ENCODE measurements around the gene FERMT2. TPM values are rescaled to one million over a fixed set of nuclear protein-coding genes. Genes with fewer than 3 reads are reported as not detected.

The FERMT2 gene
- total and polyA plus RNA-seq, 9 of the 15 experiments (the other 6 are each of a cell fraction or from before 2014, with no cell fraction given), result 0.10 to 1.3 (median 0.40) TPM

DNA sequence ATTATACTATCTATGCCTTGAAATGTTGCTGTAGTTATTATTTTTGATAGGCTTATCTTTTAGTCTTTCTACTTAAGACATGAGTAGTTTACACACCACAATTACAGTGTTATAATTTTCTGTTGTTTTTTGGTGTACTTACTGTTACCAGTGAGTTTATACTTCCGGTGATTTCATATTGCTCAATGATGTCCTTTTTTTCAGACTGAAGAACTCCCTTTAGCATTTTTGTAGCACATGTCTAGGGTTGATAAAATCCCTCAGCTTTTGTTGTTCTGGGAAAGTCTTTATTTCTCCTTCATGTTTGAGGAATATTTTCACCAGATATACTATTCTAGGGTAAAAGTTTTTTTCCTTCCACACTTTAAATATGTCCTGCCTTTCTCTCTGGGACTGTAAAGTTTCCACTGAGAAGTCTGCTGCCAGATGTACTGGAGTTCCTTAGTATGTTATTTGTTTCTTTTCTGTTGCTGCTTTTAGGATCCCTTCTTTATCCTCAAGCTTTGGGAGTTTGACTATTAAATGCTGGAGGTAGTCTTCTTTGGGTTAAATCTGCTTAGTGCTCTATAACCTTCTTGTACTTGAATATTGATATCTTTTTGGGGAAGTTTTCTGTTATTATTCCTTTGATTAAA, 41.5 kb upstream of the FERMT2 start:
- no peak overlapping the region for H3K9ac ChIP-seq (ENCODE audit: insufficient read depth in 1 of 2, low read depth in 2 of 2, low read length in 2 of 2)
- in situ Hi-C loops (cut with MboI) (no loop called here), intact Hi-C loops (cut with micrococcal nuclease) (no loop called here)
- BruUV-seq (replicated peaks), result no TSS peak
- no peaks in the 10 kb centered on the region for H3K9me3 ChIP-seq (replicated peaks; ENCODE audit: control insufficient read depth, insufficient read depth, low read depth, low read length)
- no peak overlapping the region for H3K4me2 ChIP-seq (ENCODE audit: insufficient read depth, low read length)
- no peak overlapping the region for H2AFZ ChIP-seq (ENCODE audit: low read depth, low read length)
- H3K9me1 ChIP-seq (ENCODE audit: control insufficient read depth, insufficient read depth, low read length), result no peaks in the 10 kb centered on the region
- TF ChIP-seq, protein P1, sequence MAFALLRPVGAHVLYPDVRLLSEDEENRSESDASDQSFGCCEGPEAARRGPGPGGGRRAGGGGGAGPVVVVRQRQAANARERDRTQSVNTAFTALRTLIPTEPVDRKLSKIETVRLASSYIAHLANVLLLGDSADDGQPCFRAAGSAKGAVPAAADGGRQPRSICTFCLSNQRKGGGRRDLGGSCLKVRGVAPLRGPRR (CRISPR knock-in tag; IDR thresholded peaks at IDR 0.05), result no peak
- no peak for TF ChIP-seq SLC30A9 (CRISPR knock-in tag; IDR thresholded peaks at IDR 0.05)
- no peak for TF ChIP-seq ARNT (IDR thresholded peaks at IDR 0.05)
- no peak for TF ChIP-seq WHSC1 (IDR thresholded peaks at IDR 0.05; ENCODE audit: low read length)
- POLR2A ChIA-PET, result no interaction called here
- WGBS (ENCODE audit: insufficient coverage, low coverage, missing lambda C conversion rate), result 0% methylated on average over 1 of the region's 1 CpG
- FAIRE-seq (no peak), ATAC-seq (no peak), DNase-seq (ENCODE audit: extremely low read depth in 1 of 4, low spot score in 3 of 4) (no peak)
- no peaks in the 10 kb centered on the region for H4K20me1 ChIP-seq (replicated peaks; ENCODE audit: control insufficient read depth, insufficient read depth, low read length)
- no peak overlapping the region for H3K4me3 ChIP-seq
- no peaks in the 10 kb centered on the region for H3K4me1 ChIP-seq (replicated peaks in 1 of 2; ENCODE audit: control insufficient read depth in 2 of 2, insufficient read depth in 2 of 2, low read length in 2 of 2)
- no peaks in the 10 kb centered on the region for H3K36me3 ChIP-seq (ENCODE audit: control insufficient read depth, insufficient read depth, low read length)
- no peaks in the 10 kb centered on the region for H3K79me2 ChIP-seq (ENCODE audit: control insufficient read depth, insufficient read depth, low read length)
- CTCF ChIA-PET (ENCODE audit: low intra/inter-chr PET ratio), result no interaction called here
- no peak overlapping the region for H3K27ac ChIP-seq (ENCODE audit: extremely low read depth, low read depth, low read length)
- H3K27me3 ChIP-seq (ENCODE audit: control insufficient read depth in 2 of 2, insufficient read depth in 2 of 2, low read length in 2 of 2), result no peaks in the 10 kb centered on the region

DNA sequence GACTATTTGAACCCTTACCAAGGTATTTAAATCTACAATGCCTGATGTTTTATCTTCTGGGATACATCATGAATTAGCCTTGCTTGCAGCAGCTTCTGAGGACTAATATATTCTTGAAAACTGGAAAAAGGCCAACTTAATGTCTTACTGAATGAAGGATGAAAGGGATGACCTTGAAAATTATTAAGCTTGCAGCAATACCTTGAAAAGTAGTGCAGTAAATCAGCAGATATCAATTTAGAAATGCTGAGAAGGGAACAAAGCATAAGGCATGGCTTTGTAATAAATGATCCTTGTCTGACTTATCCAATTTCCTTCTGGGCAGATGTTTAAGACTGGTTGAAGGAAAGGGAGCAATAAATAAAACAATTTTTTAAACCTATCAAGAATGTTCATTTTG, 37.3 kb upstream of the FERMT2 start:
- H3K4me1 ChIP-seq (replicated peaks in 1 of 2; ENCODE audit: control insufficient read depth in 2 of 2, insufficient read depth in 2 of 2, low read length in 2 of 2), result no peaks in the 10 kb centered on the region
- DNase-seq (ENCODE audit: extremely low read depth in 1 of 4, low spot score in 3 of 4), result no peak
- H3K4me3 ChIP-seq, result no peak overlapping the region
- no peak overlapping the region for H2AFZ ChIP-seq (ENCODE audit: low read depth, low read length)
- no peaks in the 10 kb centered on the region for H3K36me3 ChIP-seq (ENCODE audit: control insufficient read depth, insufficient read depth, low read length)
- H3K9ac ChIP-seq (ENCODE audit: insufficient read depth in 1 of 2, low read depth in 2 of 2, low read length in 2 of 2), result no peak overlapping the region
- ChIA-PET POLR2A (no interaction called here), CTCF (ENCODE audit: low intra/inter-chr PET ratio) (no interaction called here)
- H3K79me2 ChIP-seq (ENCODE audit: control insufficient read depth, insufficient read depth, low read length), result no peaks in the 10 kb centered on the region
- in situ Hi-C loops (cut with MboI), result no loop called here
- intact Hi-C loops (cut with micrococcal nuclease), result no loop called here
- BruUV-seq (replicated peaks), result no TSS peak
- no peak for FAIRE-seq
- no peaks in the 10 kb centered on the region for H3K27me3 ChIP-seq (ENCODE audit: control insufficient read depth in 2 of 2, insufficient read depth in 2 of 2, low read length in 2 of 2)
- H3K4me2 ChIP-seq (ENCODE audit: insufficient read depth, low read length), result no peak overlapping the region
- H3K9me3 ChIP-seq (replicated peaks; ENCODE audit: control insufficient read depth, insufficient read depth, low read depth, low read length), result no peaks in the 10 kb centered on the region
- no peaks in the 10 kb centered on the region for H4K20me1 ChIP-seq (replicated peaks; ENCODE audit: control insufficient read depth, insufficient read depth, low read length)
- H3K9me1 ChIP-seq (ENCODE audit: control insufficient read depth, insufficient read depth, low read length), result no peaks in the 10 kb centered on the region
- no peak for ATAC-seq
- H3K27ac ChIP-seq (ENCODE audit: extremely low read depth, low read depth, low read length), result no peak overlapping the region
- TF ChIP-seq ZNF445 (CRISPR knock-in tag; IDR thresholded peaks at IDR 0.05; ENCODE audit: low read depth) (no peak), LARP7 (IDR thresholded peaks at IDR 0.05) (no peak), ZKSCAN3 (CRISPR knock-in tag; IDR thresholded peaks at IDR 0.05) (no peak), RBM39 (optimal IDR thresholded peaks at IDR 0.05; ENCODE audit: low read depth, low read length) (no peak), ZNF143 (CRISPR knock-in tag; IDR thresholded peaks at IDR 0.05) (no peak), TEAD4 (IDR thresholded peaks at IDR 0.05; ENCODE audit: low read length) (no peak), TEAD4 (CRISPR knock-in tag; IDR thresholded peaks at IDR 0.05; ENCODE audit: borderline replicate concordance) (no peak), XRCC5 (IDR thresholded peaks at IDR 0.05; ENCODE audit: low read depth, low read length) (no peak), ELF1 (tag; IDR thresholded peaks at IDR 0.05) (no peak), RHOXF2B (CRISPR knock-in tag; conservative IDR thresholded peaks at IDR 0.05) (no peak), CHD4 (IDR thresholded peaks at IDR 0.05; ENCODE audit: insufficient read depth, insufficient replicate concordance, low read depth, low read length, poor library complexity, severe bottlenecking) (no peak), U2AF2 (optimal IDR thresholded peaks at IDR 0.05; ENCODE audit: low read depth, low read length) (no peak), TGIF2 (CRISPR knock-in tag; IDR thresholded peaks at IDR 0.05) (no peak)
- TF ChIP-seq, protein P2, sequence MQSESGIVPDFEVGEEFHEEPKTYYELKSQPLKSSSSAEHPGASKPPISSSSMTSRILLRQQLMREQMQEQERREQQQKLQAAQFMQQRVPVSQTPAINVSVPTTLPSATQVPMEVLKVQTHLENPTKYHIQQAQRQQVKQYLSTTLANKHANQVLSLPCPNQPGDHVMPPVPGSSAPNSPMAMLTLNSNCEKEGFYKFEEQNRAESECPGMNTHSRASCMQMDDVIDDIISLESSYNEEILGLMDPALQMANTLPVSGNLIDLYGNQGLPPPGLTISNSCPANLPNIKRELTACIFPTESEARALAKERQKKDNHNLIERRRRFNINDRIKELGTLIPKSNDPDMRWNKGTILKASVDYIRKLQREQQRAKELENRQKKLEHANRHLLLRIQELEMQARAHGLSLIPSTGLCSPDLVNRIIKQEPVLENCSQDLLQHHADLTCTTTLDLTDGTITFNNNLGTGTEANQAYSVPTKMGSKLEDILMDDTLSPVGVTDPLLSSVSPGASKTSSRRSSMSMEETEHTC (IDR thresholded peaks at IDR 0.05), result no peak

Measured in K562 (cell line).